Activated CD4-positive, alpha-beta T cell treated with anti-CD3 and anti-CD28 coated beads, Interleukin-10, Interleukin-2, amounts not matched to agents 100 ng/mL and 50 ng/mL, durations not matched to agents 16 hours and 8 hours (primary cell): ENCODE results near the gene LINGO3.
"Not testable (repeated sequence)": the region's sequence is repeated elsewhere in the genome, so short reads cannot be mapped to it uniquely, and the experiment has no call there.

Experiments
- DNase-seq: peaks from one replicate; pipeline ENCODE4 v3.0.0-alpha.2; 2020

LINGO3 gene

GRCh38 chr19:2302319-2303210 is 5.4 kb downstream of the LINGO3 start:
- no peak for DNase-seq

- DNase-seq = no peak
Observed at GRCh38 chr19:2300533-2300932, 7.4 kb downstream of the LINGO3 start.

- DNase-seq = no peak
Observed at GRCh38 chr19:2296141-2296540, 11.8 kb downstream of the LINGO3 start.

DNA sequence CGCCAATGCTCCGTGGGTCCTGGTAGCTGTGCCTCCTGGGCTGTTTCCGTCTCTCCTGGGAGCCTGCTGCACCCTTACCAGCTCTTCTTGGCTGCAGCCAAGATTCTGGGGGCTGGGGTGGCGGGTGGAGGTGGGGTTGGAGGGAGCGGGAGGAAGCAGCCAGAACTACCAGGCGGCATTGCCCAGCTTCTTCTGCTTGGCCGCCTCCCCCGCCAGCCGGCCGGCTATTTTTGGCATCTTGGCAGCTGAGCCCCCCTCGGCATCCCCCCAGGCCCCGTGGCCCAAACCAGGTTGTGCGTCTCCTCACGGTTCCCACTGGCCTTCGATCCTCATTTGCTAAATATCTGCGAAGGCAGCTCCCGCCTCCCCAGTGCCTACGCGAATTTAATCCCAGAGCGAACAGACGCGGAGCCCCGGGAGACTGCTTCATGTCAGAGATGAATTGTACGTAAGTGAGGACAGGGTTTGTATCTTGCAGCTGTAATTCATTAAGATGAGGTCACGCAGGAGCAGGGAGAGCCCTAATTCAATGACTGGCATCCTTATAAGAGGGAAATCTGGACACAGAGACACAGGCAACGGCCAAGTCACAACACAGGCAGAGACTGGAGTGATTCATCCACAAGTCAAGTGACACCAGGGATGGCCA is 13.1 kb downstream of the LINGO3 start:
- DNase-seq = no peak

DNA sequence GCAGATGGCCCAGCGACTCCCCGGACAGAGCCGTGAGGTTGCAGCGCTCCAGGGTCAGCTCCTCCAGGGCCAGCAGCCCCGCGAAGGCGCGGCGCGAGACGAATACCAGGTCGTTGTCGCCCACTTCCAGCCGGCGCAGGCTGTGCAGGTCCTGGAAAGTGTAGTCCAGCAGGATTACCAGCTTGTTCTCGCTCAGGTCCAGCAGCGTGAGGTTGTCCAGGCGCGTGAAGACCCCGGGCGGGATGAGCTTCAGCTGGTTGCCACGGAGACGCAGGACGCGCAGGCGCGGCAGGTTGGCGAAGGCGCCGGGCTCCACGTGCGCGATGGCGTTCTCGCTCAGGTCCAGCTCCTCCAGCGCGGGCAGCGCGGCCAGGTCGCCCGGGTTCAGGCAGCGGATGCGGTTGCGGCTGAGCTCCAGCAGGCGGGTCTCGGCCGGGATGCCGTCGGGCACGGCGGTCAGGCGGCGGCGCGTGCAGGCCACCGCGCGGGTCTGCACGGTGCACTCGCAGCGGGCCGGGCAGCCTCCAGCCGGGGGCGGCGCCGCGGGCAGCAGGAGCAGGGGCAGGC is 16.7 kb downstream of the LINGO3 start:
- no peak for DNase-seq

DNA sequence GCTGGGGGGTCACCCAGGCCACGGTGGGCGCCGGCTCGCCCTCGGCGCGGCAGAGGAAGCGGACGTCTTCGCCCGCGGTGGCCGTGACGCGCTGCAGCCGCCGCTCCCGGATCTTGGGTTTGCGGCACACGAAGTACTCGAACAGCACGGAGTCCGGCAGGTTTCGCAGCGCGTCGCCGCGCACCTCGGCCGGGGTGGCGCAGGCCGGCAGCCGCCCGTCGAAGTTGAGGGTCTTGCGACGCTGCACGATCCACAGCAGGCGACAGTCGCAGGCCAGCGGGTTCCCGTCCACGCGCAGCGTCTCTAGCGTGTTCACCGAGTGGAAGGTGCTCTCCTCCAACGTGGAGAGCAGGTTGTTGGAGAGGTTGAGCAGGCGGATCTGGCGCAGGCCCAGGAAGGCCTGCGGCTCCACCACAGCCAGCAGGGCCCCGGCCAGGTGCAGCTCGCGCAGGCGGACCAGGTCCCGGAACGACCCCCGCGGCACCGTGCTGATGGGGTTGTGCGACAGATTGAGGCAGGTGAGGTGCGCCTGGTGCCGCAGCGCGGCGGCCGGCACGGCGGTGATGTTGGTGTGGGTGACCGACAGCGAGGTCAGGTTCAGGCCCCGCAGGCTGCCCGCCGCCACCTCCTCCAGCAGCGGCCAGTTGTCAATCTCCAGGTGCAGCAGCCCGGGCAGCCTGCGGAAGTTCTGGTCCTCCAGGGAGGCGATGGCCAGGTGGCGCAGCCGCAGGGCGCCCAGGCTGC is 17.3 kb downstream of the LINGO3 start:
- DNase-seq = no peak

DNA sequence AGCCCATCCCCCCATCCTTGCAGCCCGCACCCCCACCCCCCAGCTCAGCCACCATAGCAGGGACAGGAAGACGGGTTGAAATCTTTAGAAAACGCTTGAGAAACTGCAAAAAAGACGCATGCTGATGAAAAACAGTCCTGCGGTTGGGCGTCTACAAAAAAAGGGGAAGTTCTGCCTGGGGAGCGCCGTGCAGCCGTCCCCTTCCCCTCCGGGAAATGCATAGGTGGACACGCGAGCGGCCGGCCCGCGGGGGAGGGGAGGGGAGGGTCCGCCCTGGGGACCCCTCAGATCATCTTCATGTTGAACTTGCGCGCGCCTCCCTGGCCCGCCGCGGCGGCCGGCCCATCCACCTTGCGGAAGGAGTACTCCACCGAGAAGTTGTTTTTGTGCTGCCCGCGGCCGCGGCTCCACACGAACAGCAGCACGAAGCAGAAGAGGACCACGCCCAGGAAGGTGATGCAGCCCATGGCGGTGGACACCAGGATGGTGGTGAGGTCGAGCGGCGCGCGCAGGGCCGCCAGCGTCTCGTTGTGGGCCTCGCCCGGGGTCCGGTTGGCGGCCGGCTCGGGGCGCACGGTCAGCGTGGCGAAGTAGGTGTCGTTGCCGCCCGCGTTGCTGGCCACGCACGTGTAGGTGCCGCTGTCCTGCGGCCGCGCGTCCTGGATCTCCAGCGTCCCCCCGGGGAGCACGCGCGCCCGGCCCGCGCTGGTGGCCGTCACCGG is 18.1 kb downstream of the LINGO3 start:
- DNase-seq = peak; percentile 66

DNA sequence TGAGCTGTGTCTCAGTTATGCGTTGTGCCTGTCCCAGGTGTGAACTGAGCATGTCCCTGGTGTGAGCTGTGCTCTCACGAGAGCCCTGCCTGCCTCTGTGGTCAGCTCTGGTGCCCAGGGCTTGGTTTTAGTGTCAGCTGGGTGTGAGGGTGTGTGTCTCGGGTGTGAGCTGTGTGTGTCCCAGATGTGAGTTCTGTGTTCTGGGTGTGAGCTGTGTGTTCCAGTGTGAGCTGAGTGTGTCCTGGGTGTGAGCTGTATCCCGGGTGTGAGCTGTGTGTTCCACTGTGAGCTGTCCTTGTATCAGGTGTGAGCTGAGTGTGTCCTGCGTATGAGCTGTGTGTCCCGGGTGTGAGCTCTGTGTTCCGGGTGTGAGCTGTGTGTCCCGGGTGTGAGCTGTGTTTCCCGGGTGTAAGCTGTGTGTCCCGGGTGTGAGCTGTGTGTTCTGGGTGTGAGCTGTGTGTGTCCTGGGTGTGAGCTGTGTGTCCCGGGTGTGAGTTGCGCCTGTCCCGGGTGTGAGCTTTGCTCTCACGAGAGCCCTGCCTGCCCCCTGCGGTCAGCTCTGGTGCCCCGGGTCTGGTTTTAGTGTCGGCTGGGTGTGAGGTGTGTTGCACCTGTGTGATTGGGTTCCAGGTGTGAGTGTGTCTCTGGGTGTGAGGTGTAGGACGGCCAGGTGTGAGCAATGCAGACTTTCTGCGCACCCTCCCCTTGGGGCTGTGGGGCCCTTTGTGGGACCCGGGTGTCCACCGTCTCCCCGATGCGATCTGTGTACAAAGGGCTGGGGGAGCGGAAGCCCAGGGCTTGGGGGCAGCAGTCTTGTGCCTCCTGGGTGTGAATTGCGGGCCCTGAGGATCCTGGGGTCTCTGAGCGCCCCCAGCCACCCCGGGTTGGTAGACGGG is 18.9 kb downstream of the LINGO3 start:
- no peak for DNase-seq

DNA sequence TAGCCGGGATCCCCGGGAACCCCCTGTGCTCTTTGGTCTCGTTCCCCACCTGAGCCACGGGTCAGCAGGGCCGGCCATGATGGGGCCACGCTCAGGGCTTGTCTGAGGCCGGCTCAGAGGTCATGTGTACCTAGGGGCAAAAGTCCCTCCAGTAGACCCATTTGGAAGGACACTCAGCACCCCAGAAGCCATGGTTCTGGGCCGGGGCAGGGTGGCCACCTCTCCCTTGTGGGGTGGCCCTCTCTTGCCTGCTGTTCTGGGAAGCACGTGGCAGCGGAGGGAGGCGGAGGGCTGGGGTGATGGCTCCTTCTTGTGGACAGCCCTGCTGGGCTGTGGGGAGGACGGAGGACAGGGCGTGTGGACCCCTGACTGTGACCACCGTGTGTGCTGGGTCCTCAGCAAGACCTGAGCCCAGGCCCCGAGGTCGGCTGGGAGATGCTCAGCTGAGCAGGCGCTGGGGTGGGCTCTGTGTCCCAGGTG is 19.6 kb downstream of the LINGO3 start:
- no peak for DNase-seq

DNA sequence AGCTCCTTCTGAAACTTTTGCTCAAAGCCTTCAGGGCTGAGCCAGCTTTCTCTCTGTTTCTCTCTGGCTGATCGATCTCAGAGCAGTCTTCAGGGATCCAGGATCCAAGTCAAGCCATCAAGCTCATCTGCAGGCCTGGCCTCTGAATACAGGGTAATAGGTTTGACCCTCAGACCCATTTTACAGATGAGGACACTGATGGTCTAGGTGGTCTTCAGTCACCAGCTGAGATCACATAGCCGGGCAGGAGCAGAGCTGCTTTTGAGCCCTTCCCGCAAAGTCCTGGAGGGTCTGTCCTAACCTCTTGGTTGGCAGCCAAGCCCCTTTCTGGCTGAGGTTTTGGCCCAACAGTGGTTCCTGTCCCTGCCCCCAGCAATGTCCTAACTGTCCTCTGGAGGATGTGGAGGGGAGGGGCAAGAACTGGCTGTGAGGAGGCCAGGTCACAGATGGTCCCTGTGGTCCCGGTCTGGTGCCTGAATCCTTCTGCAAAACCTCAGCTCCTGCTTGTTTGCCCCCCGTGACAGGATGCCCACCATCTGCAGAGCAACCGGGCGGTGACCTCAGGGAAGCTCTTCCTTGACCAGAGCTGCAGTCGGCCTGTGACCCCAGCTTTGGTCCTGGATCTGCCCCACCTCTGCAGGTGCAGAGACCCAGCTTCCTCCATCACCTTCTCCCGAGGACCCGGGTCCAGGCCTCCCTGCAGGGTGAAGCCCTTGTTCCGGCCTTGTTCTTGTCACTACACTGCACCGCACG is 20.2 kb downstream of the LINGO3 start:
- no peak for DNase-seq

DNA sequence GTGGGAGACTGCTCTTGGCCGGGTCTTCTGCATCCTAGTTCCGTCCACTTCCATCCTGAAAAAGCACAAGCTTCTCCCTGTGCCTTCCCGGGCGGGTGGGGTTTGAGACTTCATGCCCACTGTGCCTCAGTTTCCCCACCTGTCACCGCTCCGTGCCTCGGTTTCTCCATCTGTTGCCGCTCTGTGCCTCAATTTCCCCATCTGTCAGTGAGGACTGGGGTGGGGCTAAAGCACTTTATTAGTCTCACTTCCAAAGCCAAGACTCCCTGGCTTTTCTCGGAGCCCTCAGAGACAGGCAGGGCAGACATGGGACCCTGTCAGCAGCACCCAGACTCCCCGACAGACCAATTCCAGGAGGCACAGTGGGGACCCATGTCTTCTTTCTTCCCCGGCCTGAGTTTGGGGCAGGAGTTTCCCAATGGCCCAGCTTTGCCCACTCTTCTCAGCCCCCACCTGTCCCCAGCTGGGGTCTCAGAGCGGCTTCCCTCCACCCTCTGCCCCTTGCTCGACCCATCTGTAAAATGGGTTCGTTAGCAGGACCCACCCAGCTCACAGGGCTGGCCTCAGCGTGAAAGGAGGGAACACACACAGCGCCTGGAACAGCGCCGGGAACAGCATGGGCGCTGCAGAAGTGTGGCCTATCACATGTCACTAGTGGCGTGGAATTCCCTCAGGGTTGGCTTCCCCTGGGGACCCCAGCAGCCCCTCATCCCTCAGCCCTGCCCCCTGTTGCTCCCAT is 21.4 kb downstream of the LINGO3 start:
- DNase-seq = no peak

DNA sequence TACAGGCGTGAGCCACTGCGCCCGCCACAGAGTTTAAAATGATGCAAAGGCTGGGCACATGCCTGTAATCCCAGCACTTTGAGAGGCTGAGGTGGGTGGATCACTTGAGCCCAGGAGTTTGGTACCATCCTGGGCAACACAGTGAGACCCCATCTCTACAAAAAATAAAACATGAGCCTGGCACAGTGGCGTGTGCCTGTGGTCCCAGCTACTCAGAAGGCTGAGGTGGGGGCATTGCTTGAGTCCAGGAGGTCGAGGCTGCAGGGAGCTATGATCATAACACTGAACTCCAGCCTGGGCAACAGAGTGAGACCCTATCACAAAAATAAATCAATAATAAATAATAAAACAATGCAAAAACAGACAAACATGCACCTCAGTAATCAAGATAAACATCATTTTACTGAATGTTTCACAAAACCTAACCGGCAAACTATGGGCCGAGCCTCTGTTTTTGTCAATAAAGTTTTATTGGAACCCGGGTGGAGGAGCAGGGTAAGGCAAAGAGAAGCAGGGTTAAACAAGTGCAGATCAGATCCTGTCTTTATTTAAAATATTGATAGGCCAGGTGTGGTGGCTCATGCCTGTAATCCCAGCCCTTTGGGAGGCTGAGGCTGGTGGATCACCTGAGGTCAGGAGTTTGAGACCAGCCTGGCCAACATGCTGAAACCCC is 24.0 kb downstream of the LINGO3 start:
- no peak for DNase-seq

GRCh38 chr19:2282862-2283237 is 25.1 kb downstream of the LINGO3 start:
- no peak for DNase-seq

DNA sequence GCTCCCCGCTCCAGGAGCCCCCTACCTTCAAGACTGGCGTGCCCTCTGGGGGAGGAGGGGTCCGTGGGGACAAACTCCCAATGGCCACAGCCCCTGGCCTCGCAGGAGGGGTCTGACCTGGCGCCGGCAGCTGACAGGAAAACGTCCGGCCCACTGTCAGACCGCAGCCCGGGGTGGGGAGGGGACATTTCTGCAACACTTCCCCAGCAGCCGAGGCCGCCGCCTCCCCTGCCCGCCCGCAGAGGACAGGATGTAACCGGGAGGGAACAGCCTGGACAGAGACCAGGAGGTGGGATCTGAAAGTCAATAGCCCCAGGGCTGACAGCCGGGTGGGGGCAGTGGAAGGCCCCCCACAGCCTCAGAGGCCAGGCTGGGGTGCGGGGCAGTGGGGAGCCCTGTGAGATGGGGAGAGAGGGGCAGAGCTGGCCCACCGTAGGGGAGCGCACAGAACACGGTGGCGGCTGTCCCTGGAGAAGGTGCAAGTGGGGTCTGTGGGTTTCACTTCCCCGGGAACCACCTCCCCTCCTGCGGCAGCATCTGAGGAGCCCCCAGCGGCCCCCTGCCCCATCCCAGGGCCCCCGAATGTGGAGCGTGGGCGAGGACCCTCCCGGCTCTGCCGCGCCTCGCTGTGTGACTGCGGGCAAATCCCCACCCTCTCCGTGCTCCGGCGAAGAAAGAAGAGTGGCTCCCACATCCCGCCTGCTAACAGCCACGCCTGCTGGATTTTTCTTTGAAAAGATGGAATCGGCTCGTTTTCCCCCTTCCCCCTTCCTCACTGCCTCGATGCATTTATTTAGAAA is 25.7 kb downstream of the LINGO3 start, which contains the start of gene PEAK3:
Gene PEAK3, minus strand, starts transcription at position 114 of the 800 bp plus-strand sequence. CDS start 1,244 bp downstream, outside the sequence.
- no peak for DNase-seq

DNA sequence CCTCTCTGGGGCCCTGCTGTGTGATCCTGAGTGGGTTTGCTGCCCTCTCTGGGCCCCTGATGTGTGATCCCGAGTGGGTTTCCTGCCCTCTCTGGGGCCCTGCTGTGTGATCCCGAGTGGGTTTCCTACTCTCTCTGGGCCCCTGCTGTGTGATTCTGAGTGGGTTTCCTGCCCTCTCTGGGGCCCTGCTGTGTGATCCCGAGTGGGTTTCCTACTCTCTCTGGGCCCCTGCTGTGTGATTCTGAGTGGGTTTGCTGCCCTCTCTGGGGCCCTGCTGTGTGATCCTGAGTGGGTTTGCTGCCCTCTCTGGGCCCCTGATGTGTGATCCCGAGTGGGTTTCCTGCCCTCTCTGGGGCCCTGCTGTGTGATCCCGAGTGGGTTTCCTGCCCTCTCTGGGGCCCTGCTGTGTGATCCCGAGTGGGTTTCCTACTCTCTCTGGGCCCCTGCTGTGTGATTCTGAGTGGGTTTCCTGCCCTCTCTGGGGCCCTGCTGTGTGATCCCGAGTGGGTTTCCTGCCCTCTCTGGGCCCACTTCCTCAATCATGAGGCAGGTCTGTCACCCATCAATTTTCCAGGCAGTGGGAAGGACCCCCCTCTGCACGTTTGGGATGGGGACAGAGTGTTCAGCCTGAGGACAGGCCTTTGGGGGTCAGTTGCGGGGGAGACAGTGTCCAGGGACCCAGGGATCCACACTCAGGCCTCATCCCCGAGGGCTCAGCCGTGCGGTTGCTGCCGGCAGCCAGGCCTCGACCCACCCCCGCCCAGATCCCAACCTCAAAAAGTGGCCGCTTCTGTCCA is 26.5 kb downstream of the LINGO3 start:
- not testable (repeated sequence) for DNase-seq

GRCh38 chr19:2280633-2281264 is 27.2 kb downstream of the LINGO3 start:
- no peak for DNase-seq
